Measurements from ENCODE around the gene PPP3CA. TPM values are rescaled to one million over a fixed set of nuclear protein-coding genes. Genes with fewer than 3 reads are reported as not detected.

PPP3CA gene
- total and polyA plus RNA-seq, 2 of the 13 experiments (the other 11 are each of a cell fraction or from before 2014, with no cell fraction given), result 4.8 to 13.2 TPM

DNA sequence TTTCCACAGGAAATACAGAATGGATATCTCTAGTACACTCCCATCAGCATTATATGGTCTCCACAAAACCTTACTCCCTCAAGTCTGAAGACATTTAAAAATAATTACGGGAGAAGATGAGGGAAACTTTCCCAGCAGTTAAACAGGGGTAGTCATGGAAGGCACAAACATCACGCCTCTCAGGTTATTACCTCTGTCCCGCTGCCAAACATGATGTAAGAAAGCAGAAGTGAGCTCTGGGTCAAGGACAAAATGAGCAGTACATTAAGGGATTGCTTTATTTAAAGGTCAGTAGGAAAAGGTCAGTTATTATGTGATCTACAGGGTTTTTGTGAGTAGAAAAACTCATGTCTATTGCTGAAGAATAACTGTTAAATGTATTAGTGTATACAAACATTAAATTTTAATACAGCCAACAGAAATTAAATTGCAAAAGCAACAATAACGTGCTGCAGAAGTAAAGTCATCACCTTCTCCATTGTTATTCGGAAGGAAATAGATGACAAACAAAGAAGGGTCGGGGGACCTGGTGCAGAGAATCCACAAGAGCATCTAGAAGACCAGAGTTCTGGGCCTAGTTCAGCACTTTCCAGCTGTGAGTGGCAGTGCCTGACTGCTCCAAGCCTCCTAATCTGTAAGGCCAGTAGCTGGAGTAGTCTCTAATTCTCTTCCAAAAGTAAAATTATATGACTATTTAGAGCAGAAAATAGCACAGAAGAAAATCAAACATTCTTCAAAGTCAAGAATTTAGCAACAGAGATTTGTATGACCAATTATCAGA is 171.2 kb downstream of the PPP3CA start (continued):
- TF ChIP-seq, protein P1, sequence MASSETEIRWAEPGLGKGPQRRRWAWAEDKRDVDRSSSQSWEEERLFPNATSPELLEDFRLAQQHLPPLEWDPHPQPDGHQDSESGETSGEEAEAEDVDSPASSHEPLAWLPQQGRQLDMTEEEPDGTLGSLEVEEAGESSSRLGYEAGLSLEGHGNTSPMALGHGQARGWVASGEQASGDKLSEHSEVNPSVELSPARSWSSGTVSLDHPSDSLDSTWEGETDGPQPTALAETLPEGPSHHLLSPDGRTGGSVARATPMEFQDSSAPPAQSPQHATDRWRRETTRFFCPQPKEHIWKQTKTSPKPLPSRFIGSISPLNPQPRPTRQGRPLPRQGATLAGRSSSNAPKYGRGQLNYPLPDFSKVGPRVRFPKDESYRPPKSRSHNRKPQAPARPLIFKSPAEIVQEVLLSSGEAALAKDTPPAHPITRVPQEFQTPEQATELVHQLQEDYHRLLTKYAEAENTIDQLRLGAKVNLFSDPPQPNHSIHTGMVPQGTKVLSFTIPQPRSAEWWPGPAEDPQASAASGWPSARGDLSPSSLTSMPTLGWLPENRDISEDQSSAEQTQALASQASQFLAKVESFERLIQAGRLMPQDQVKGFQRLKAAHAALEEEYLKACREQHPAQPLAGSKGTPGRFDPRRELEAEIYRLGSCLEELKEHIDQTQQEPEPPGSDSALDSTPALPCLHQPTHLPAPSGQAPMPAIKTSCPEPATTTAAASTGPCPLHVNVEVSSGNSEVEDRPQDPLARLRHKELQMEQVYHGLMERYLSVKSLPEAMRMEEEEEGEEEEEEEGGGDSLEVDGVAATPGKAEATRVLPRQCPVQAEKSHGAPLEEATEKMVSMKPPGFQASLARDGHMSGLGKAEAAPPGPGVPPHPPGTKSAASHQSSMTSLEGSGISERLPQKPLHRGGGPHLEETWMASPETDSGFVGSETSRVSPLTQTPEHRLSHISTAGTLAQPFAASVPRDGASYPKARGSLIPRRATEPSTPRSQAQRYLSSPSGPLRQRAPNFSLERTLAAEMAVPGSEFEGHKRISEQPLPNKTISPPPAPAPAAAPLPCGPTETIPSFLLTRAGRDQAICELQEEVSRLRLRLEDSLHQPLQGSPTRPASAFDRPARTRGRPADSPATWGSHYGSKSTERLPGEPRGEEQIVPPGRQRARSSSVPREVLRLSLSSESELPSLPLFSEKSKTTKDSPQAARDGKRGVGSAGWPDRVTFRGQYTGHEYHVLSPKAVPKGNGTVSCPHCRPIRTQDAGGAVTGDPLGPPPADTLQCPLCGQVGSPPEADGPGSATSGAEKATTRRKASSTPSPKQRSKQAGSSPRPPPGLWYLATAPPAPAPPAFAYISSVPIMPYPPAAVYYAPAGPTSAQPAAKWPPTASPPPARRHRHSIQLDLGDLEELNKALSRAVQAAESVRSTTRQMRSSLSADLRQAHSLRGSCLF (CRISPR knock-in tag; IDR thresholded peaks at IDR 0.05; ENCODE audit: borderline replicate concordance), result no peak
- TF ChIP-seq ZNF619 (CRISPR knock-in tag; IDR thresholded peaks at IDR 0.05), result no peak
- TF ChIP-seq ZFP36L1 (CRISPR knock-in tag; IDR thresholded peaks at IDR 0.05), result no peak
- TF ChIP-seq, protein P2, sequence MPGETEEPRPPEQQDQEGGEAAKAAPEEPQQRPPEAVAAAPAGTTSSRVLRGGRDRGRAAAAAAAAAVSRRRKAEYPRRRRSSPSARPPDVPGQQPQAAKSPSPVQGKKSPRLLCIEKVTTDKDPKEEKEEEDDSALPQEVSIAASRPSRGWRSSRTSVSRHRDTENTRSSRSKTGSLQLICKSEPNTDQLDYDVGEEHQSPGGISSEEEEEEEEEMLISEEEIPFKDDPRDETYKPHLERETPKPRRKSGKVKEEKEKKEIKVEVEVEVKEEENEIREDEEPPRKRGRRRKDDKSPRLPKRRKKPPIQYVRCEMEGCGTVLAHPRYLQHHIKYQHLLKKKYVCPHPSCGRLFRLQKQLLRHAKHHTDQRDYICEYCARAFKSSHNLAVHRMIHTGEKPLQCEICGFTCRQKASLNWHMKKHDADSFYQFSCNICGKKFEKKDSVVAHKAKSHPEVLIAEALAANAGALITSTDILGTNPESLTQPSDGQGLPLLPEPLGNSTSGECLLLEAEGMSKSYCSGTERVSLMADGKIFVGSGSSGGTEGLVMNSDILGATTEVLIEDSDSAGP (CRISPR knock-in tag; IDR thresholded peaks at IDR 0.05; ENCODE audit: borderline replicate concordance), result no peak
- TF ChIP-seq XBP1 (CRISPR knock-in tag; IDR thresholded peaks at IDR 0.05), result no peak
- TF ChIP-seq MLLT10 (CRISPR knock-in tag; IDR thresholded peaks at IDR 0.05), result no peak
- no peak for TF ChIP-seq ZNF776 (CRISPR knock-in tag; IDR thresholded peaks at IDR 0.05)
- TF ChIP-seq CEBPB (IDR thresholded peaks at IDR 0.05; ENCODE audit: borderline replicate concordance, low read depth, low read length), result peak; percentile 22; the same call in 1 of the 2 replicates
- TF ChIP-seq NR1H2 (CRISPR knock-in tag; IDR thresholded peaks at IDR 0.05; ENCODE audit: borderline replicate concordance, low read depth), result no peak
- no peak for TF ChIP-seq IRX3 (CRISPR knock-in tag; IDR thresholded peaks at IDR 0.05; ENCODE audit: borderline replicate concordance, low read depth)
- TF ChIP-seq ZNF777 (CRISPR knock-in tag; IDR thresholded peaks at IDR 0.05), result no peak
- peak; percentile 23; the same call in 1 of the 2 replicates for TF ChIP-seq CEBPG (CRISPR knock-in tag; IDR thresholded peaks at IDR 0.05)
- TF ChIP-seq SRSF4 (IDR thresholded peaks at IDR 0.05; ENCODE audit: low read depth, low read length, poor library complexity, severe bottlenecking), result no peak
- no peak for TF ChIP-seq TEAD3 (CRISPR knock-in tag; optimal IDR thresholded peaks at IDR 0.05; ENCODE audit: borderline replicate concordance)
- TF ChIP-seq NAIF1 (CRISPR knock-in tag; IDR thresholded peaks at IDR 0.05; ENCODE audit: borderline replicate concordance), result no peak
- TF ChIP-seq TBX3 (IDR thresholded peaks at IDR 0.05; ENCODE audit: borderline replicate concordance), result no peak
- no peak for TF ChIP-seq NRL (CRISPR knock-in tag; IDR thresholded peaks at IDR 0.05; ENCODE audit: borderline replicate concordance)
- no peak for TF ChIP-seq ZSCAN25 (CRISPR knock-in tag; IDR thresholded peaks at IDR 0.05)
- TF ChIP-seq SIX1 (CRISPR knock-in tag; IDR thresholded peaks at IDR 0.05; ENCODE audit: borderline replicate concordance), result no peak
- no peak for TF ChIP-seq ZNF652 (CRISPR knock-in tag; IDR thresholded peaks at IDR 0.05; ENCODE audit: borderline replicate concordance, low read depth)
- TF ChIP-seq MAZ (IDR thresholded peaks at IDR 0.05; ENCODE audit: borderline replicate concordance, low read depth, low read length), result no peak
- TF ChIP-seq MAZ (CRISPR knock-in tag; IDR thresholded peaks at IDR 0.05; ENCODE audit: low read depth), result no peak
- TF ChIP-seq, protein P3, sequence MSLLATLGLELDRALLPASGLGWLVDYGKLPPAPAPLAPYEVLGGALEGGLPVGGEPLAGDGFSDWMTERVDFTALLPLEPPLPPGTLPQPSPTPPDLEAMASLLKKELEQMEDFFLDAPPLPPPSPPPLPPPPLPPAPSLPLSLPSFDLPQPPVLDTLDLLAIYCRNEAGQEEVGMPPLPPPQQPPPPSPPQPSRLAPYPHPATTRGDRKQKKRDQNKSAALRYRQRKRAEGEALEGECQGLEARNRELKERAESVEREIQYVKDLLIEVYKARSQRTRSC (CRISPR knock-in tag; IDR thresholded peaks at IDR 0.05; ENCODE audit: low read depth), result no peak
- no peak for TF ChIP-seq ZFP41 (CRISPR knock-in tag; IDR thresholded peaks at IDR 0.05; ENCODE audit: borderline replicate concordance)
